T-cell (primary cell): ENCODE measurements around the gene PPEF2. TPM values are rescaled to one million over a fixed set of nuclear protein-coding genes. Genes with fewer than 3 reads are reported as not detected.

Source experiments
- ATAC-seq, 4 experiments: fragments of 200-7000 bp in 3 of 4; fragments of 150-1000 bp in 1 of 4; cut with Tn5 transposase; replicated peaks in 1 of 4; 1 replicate in 3 of 4; 2 replicates in 1 of 4; pipeline ENCODE4 v1.10.0; 2021; ENCODE audit warnings: moderate library complexity in 3 of 4, mild to moderate bottlenecking in 2 of 4, moderate number of reproducible peaks in 1 of 4
- CTCF ChIA-PET, 2 donors: fragments of 300-600 bp; sonication (Branson Sonifier 250); formaldehyde crosslinking; loops; one replicate each; lab custom pipeline; 2022; ENCODE audit warnings: antibody characterized with exemption in 2 of 2; lab: Charles Lee
- POLR2A ChIA-PET, 2 donors: fragments of 300-600 bp; sonication (Branson Sonifier 250); formaldehyde crosslinking; loops; one replicate each; lab custom pipeline; 2022; ENCODE audit warnings: antibody characterized with exemption in 2 of 2; lab: Charles Lee
- DNase-seq, 35 experiments: peaks; one replicate each; pipeline versions ENCODE4 v3.0.0 to v3.0.0-alpha.2; 2013 to 2023
- H3K27ac ChIP-seq: one replicate; pipeline ENCODE4 v1.5.1; 2013; ENCODE audit warnings: low read length
- H3K27me3 ChIP-seq, 2 experiments: replicated peaks in 1 of 2; 1 replicate in 1 of 2; 2 replicates in 1 of 2; pipeline versions ENCODE4 v1.6.1 to v1.7.0; 2013; ENCODE audit warnings: low read length in 1 of 2, mixed read lengths in 1 of 2; ENCODE audit not compliant: control insufficient read depth in 2 of 2, insufficient read depth in 2 of 2; ENCODE audit errors: extremely low read depth in 1 of 2
- H3K36me3 ChIP-seq, 2 donors: 1 replicate in 1 of 2; 2 replicates in 1 of 2; pipeline versions ENCODE4 v1.6.1 to v1.7.0; 2013; ENCODE audit warnings: low read length in 1 of 2; ENCODE audit not compliant: control insufficient read depth in 2 of 2, insufficient read depth in 1 of 2; ENCODE audit errors: extremely low read depth in 1 of 2
- H3K4me1 ChIP-seq, 2 experiments: 1 replicate in 1 of 2; 2 replicates in 1 of 2; pipeline versions ENCODE4 v1.6.1 to v1.7.0; 2013; ENCODE audit warnings: low read length in 2 of 2, mixed read lengths in 1 of 2; ENCODE audit not compliant: insufficient read depth in 2 of 2, control insufficient read depth in 1 of 2; ENCODE audit errors: extremely low read depth in 1 of 2
- H3K4me3 ChIP-seq, 2 donors: 1 replicate in 1 of 2; 2 replicates in 1 of 2; pipeline versions ENCODE4 v1.5.1 to v1.7.0; 2013; ENCODE audit warnings: mild to moderate bottlenecking in 2 of 2, low read length in 1 of 2, moderate library complexity in 1 of 2; ENCODE audit not compliant: control insufficient read depth in 1 of 2; ENCODE audit errors: extremely low read depth in 1 of 2
- H3K9me3 ChIP-seq: 2 replicates; pipeline ENCODE4 v1.7.0; 2013
- H3K27ac Mint-ChIP-seq, 2 donors: one replicate each; pipeline ENCODE4 v1.8.0; 2020 to 2021; ENCODE audit warnings: mild to moderate bottlenecking in 2 of 2, mixed read lengths in 2 of 2
- H3K27me3 Mint-ChIP-seq, 2 donors: one replicate each; pipeline ENCODE4 v1.8.0; 2021 to 2022; ENCODE audit warnings: mixed read lengths in 2 of 2
- H3K36me3 Mint-ChIP-seq: one replicate; pipeline ENCODE4 v1.8.0; 2021; ENCODE audit warnings: mixed read lengths
- H3K4me1 Mint-ChIP-seq, 3 donors: one replicate each; pipeline ENCODE4 v1.8.0; 2020 to 2022; ENCODE audit warnings: mixed read lengths in 3 of 3, mild to moderate bottlenecking in 1 of 3
- H3K4me3 Mint-ChIP-seq, 3 donors: one replicate each; pipeline ENCODE4 v1.8.0; 2020 to 2022; ENCODE audit warnings: mild to moderate bottlenecking in 3 of 3, mixed read lengths in 3 of 3, moderate library complexity in 3 of 3
- H3K9me3 Mint-ChIP-seq, 3 donors: one replicate each; pipeline ENCODE4 v1.8.0; 2020 to 2022; ENCODE audit warnings: mixed read lengths in 3 of 3
- WGBS: methylation state at CpG from one replicate; pipeline ENCODE4 v1.1.5; 2013; ENCODE audit warnings: missing lambda C conversion rate; ENCODE audit not compliant: insufficient coverage; 5-methylcytosine and 5-hydroxymethylcytosine counted together
- total RNA-seq, 35 experiments: library from RNA in 6 of 35; stranded (reverse) in 6 of 35; fragments of 120-200 nt in 1 of 35; gene quantifications; one replicate each; pipeline versions ENCODE4 v1.2.1 to v1.2.4 and lab custom pipeline; 2013 to 2026

PPEF2 gene
- total RNA-seq, 5 donors from 2014 or later (not counting 1 experiment from before 2014, with no cell fraction given): 0.25 to 1.1 (median 0.50) TPM

DNA sequence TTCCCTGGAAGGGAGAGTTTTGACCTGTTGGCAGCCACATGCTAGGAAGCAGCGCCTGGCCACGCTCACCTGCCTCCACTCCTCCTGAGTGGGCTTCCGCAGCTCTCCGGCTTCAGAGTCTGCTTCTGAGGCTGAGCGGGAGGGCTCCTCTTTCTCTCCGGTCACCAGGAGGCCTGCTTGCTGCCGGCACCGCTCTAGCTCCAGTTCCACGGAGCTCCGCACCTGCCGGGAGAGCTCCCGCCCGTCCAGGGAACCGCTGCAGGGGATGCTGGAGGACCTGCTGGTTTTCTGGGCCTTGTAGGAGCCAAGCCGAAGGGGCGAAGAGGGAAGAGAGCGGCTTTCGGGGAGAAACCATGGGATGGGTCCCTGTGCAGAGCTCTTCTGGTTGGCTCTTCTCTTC is 26.0 kb downstream of the PPEF2 start:
- H3K36me3 ChIP-seq: no peaks in the 10 kb centered on the region
- CTCF ChIA-PET: interaction anchor here in 1 of 2 donors (0.8 kb wide), 1 partner anchor 210 kb away, joined by 3 read pairs; no protein-coding TSS in a partner anchor
- WGBS: 95% methylated on average over 15 of the region's 18 CpGs
- H3K27me3 ChIP-seq: peaks cover 0 to 6% of the 10 kb centered on the region in 2 experiments
- POLR2A ChIA-PET: interaction anchor here in 1 of 2 donors (0.6 kb wide), 1 partner anchor 984 kb away, joined by 11 read pairs; no protein-coding TSS in a partner anchor
- ATAC-seq (no peak), DNase-seq (no peak)
- Mint-ChIP-seq H3K27me3 (no peaks in the 10 kb centered on the region), H3K36me3 (no peaks in the 10 kb centered on the region), H3K4me1 (no peaks in the 10 kb centered on the region), H3K27ac (no peak overlapping the region), H3K9me3 (no peaks in the 10 kb centered on the region), H3K4me3 (no peak overlapping the region)
- H3K27ac ChIP-seq: no peak overlapping the region
- H3K4me1 ChIP-seq: no peaks in the 10 kb centered on the region
- H3K4me3 ChIP-seq: no peak overlapping the region
- H3K9me3 ChIP-seq: no peaks in the 10 kb centered on the region

DNA sequence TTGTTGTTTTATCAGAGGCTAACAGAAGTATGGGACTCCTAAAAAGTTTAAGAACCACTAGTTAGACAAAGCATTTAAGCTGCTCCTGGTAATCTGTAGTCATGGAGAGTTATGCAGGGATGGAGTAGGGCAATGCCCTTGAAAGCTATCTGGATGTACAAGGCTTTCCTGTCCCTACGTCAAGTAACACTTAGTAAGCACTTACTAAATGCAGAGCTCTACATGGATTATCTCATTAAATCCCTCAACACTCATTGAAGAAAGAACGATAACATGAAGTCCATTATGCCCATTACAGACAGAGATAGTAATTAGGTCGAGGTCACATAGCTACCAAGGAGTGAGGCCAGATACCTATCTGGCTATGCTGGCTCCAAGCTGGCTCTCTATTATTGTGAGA is 33.2 kb downstream of the PPEF2 start:
- no peaks in the 10 kb centered on the region for H3K4me1 Mint-ChIP-seq
- Histone ChIP-seq H3K9me3 (no peaks in the 10 kb centered on the region), H3K4me3 (no peak overlapping the region), H3K27ac (no peak overlapping the region), H3K4me1 (no peaks in the 10 kb centered on the region), H3K36me3 (no peaks in the 10 kb centered on the region), H3K27me3 (no peaks in the 10 kb centered on the region)
- no peak overlapping the region for H3K4me3 Mint-ChIP-seq
- ChIA-PET CTCF (interaction anchor here (0.6 kb wide), 2 partner anchors 27 to 107 kb away, joined by 3 to 5 read pairs; no protein-coding TSS in a partner anchor), POLR2A (no interaction called here)
- WGBS: 100% methylated on average over 2 of the region's 3 CpGs
- DNase-seq: no peak
- no peaks in the 10 kb centered on the region for H3K9me3 Mint-ChIP-seq
- no peak overlapping the region for H3K27ac Mint-ChIP-seq
- no peaks in the 10 kb centered on the region for H3K27me3 Mint-ChIP-seq
- ATAC-seq: no peak
- no peaks in the 10 kb centered on the region for H3K36me3 Mint-ChIP-seq

DNA sequence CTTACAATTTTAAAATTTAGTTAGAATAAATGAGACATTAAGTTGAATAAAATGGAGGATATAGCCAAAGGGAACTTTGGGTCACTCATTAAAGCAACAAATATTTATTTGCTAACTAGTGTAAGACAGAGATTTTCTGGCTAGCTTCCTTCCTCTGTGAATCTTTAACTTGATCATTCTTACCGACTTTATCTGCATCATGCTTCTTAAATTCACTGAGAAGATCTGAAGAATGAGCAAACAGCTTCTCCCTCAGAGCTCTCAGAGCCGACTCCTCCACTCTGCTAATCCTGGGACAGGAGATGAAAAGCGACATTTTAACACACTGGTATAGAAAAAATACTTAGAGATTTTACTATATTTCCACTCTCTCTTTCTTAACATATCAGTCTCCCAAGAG is 35.1 kb downstream of the PPEF2 start:
- Mint-ChIP-seq H3K36me3 (no peaks in the 10 kb centered on the region), H3K4me1 (no peaks in the 10 kb centered on the region), H3K9me3 (no peaks in the 10 kb centered on the region), H3K27ac (no peak overlapping the region), H3K4me3 (no peak overlapping the region), H3K27me3 (peaks cover 0 to 4% of the 10 kb centered on the region in 2 donors)
- H3K36me3 ChIP-seq: no peaks in the 10 kb centered on the region
- no peak overlapping the region for H3K27ac ChIP-seq
- no peak overlapping the region for H3K4me3 ChIP-seq
- WGBS: no CpG with 5 or more reads among the region's 3 CpGs
- ChIA-PET CTCF (no interaction called here), POLR2A (no interaction called here)
- no peaks in the 10 kb centered on the region for H3K9me3 ChIP-seq
- H3K27me3 ChIP-seq: no peaks in the 10 kb centered on the region
- H3K4me1 ChIP-seq: no peaks in the 10 kb centered on the region
- ATAC-seq (no peak), DNase-seq (no peak)

GRCh38 chr4:75860606-75861005 is 41.6 kb downstream of the PPEF2 start:
- ATAC-seq (no peak), DNase-seq (no peak)
- CTCF ChIA-PET: no interaction called here
- no peak overlapping the region for H3K4me3 ChIP-seq
- H3K9me3 ChIP-seq: no peaks in the 10 kb centered on the region
- no peak overlapping the region for H3K27ac ChIP-seq
- Mint-ChIP-seq H3K9me3 (peaks cover 0 to 8% (median 0%) of the 10 kb centered on the region in 3 donors), H3K36me3 (no peaks in the 10 kb centered on the region), H3K27ac (no peak overlapping the region), H3K4me3 (no peak overlapping the region), H3K4me1 (no peaks in the 10 kb centered on the region), H3K27me3 (peaks cover 0 to 4% of the 10 kb centered on the region in 2 donors)
- POLR2A ChIA-PET: no interaction called here
- H3K27me3 ChIP-seq: peaks cover 0 to under 1% of the 10 kb centered on the region in 2 experiments
- WGBS: 90% methylated on average over 4 of the region's 5 CpGs
- H3K4me1 ChIP-seq: no peaks in the 10 kb centered on the region
- no peaks in the 10 kb centered on the region for H3K36me3 ChIP-seq

GRCh38 chr4:75858721-75859120 is 43.5 kb downstream of the PPEF2 start:
- Mint-ChIP-seq H3K9me3 (peaks cover 0 to 8% (median 0%) of the 10 kb centered on the region in 3 donors), H3K36me3 (no peaks in the 10 kb centered on the region), H3K27ac (no peak overlapping the region), H3K27me3 (peaks cover 0 to 4% of the 10 kb centered on the region in 2 donors), H3K4me1 (no peaks in the 10 kb centered on the region), H3K4me3 (no peak overlapping the region)
- no peak overlapping the region for H3K27ac ChIP-seq
- peaks cover 0 to 3% of the 10 kb centered on the region in 2 experiments for H3K27me3 ChIP-seq
- 83% methylated on average over 1 of the region's 1 CpG for WGBS
- ATAC-seq: no peak
- no peaks in the 10 kb centered on the region for H3K4me1 ChIP-seq
- no peak for DNase-seq
- CTCF ChIA-PET: no interaction called here
- no peaks in the 10 kb centered on the region for H3K36me3 ChIP-seq
- POLR2A ChIA-PET: no interaction called here
- H3K9me3 ChIP-seq: no peaks in the 10 kb centered on the region
- H3K4me3 ChIP-seq: no peak overlapping the region

GRCh38 chr4:75849461-75849860 is 52.8 kb downstream of the PPEF2 start:
- Histone ChIP-seq H3K9me3 (no peaks in the 10 kb centered on the region), H3K36me3 (no peaks in the 10 kb centered on the region), H3K27ac (no peak overlapping the region), H3K4me1 (peaks cover 0 to 4% of the 10 kb centered on the region in 2 experiments), H3K4me3 (no peak overlapping the region), H3K27me3 (peaks cover 0 to 4% of the 10 kb centered on the region in 2 experiments)
- ATAC-seq (no peak), DNase-seq (no peak)
- ChIA-PET CTCF (interaction anchor here (0.6 to 0.7 kb wide), 2 partner anchors 278 to 385 kb away, joined by 3 to 7 read pairs; no protein-coding TSS in a partner anchor), POLR2A (interaction anchor here in 1 of 2 donors (0.7 kb wide), 1 partner anchor 235 kb away, joined by 11 read pairs; no protein-coding TSS in a partner anchor)
- Mint-ChIP-seq H3K4me1 (no peaks in the 10 kb centered on the region), H3K36me3 (no peaks in the 10 kb centered on the region), H3K27me3 (peaks cover 4 to 13% of the 10 kb centered on the region in 2 donors), H3K4me3 (no peak overlapping the region), H3K27ac (no peak overlapping the region), H3K9me3 (no peaks in the 10 kb centered on the region)
- 57% methylated on average over 6 of the region's 6 CpGs for WGBS
